NCI-H748 treated with DMSO at 0.1 percent for 48 hours (cell line): ENCODE measurements around the gene STRA8.
"Not testable (repeated sequence)": the region's sequence is repeated elsewhere in the genome, so short reads cannot be mapped to it uniquely, and the experiment has no call there.

Experiments
- DNase-seq: peaks from one replicate; lab custom pipeline; 2025; lab: John Stamatoyannopoulos, UW

STRA8 gene

DNA sequence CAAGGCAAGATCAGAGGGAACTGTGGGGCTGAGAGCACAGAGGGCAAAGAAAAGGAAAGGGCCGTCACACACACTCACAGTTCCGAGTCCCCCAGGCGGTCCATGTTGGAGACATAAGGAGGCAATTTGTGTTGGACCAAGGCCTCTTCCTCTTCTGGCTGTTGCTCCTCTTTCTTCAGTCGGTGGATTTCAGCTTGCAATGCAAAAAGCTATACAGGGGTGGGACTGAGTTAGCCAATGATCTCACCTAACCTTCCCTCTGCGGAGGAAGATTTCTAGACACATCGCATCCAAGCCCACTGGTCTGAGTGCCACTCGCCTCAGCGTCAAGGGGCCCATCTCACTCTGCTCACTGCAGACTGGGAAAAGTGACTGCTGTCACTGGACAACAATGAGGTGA, 27.8 kb upstream of the STRA8 start:
- no peak for DNase-seq

DNA sequence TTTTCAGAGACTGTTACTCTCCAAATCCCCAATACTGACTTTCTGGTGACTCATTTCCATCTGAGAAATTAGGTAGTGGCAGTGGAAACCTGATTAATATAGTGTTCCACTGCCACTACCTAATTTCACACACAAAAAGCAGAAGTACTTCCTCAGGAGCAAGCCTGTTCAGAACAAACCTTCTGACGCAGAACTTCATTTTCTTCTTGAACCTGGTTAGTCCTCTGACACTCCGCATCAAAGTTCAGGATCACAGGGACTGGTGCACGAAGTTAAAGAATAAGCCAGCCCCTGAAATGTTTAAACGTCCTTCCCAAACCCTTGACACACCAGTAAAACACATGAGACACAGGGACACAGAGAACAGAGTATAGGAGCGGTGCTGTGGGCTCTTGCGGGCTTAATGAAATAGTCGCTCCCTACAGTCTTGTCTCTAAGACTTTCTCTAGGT, 26.7 kb upstream of the STRA8 start:
- no peak for DNase-seq

DNA sequence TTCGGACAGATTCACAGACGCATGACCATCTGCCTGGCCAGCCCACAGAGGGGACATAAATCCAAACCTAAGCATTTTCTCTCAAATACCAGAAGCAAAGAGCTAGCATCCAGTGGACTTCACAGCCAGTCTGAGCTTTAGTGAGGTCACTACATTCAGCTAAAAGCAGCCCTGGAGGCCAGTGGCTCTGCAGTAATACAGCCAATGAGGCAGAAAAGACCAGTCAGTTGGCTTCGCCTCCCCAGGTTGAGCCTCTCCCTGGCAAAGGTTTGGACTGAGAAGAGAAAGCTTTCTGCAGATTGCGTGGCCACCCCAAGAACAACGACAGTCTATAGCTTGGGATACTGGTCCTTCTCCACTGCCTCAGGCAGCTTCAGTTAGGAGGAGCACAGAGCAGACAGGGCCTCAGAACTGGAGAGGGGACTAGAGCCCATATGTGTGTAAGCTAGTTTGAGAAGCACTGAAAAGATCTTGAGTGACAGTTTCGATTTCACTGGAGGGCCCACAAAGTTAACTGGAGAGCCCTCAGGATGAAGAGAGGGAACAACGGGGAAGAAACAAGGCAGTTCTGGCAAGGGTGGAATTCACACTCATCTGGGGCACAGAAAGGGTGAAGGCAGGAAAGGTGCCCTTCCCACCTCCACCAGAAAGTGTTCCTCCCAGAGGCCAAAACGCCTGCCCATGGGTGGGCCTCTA, 26.1 kb upstream of the STRA8 start:
- DNase-seq, result no peak

DNA sequence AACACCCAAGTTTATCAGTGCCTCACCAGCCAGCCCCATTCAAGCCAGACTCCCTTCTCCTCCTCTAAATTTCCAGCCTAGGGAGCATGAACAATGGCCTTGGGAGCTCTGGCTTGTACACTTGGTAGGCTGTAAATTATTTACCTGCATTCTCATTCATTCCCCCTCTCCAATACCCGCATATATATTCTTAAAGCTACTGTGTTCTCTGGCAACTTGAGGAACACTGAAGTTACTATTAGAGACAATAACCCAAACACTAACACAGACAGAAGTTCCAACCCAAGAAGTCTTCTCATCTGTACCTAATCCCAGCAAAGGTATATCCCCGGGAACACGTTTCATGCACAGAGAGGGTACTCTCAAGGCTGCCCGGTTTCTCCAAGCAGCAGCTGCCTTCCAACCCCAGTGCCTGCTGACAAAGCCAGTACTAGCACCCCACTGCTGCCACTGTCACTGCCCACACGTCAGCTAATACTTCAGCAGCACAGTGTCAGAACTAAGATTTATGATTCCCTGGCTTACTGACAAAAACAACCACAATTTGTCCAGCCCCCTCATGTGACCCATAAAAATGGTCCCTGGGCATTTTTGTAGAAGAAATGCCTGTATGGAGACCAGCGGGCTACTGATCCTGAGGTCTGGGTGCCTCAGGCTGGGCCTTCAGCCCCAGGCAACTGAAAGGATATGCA, 25.4 kb upstream of the STRA8 start:
- DNase-seq, result no peak

DNA sequence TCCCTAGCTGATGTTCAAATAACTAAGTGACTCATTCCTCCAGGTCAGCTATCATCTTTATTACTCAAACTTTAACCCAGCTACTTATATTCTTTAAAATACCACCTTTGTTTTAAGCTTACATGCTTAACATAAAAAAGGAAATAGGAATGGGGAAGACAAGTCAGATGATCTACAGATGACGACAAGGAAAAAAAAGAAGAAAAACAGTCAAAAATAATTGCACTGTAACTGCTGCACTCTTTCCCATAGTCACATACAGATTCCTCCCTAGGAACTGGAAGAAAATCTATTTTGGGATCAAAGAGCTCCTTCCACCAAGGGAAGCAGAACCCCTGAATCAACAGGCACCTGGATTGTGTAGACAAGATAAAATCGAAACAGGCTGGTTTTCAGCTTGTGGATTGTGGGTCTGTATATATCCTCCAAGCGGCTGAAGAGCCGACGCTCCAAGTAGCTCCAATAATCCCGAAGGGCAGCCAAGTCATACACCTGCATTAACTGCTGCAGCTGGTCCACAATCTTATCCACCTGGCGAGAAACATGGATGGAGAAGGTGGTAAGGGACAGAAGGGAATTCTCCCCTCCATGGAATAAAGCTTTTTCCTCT, 24.3 kb upstream of the STRA8 start:
- DNase-seq, result no peak

DNA sequence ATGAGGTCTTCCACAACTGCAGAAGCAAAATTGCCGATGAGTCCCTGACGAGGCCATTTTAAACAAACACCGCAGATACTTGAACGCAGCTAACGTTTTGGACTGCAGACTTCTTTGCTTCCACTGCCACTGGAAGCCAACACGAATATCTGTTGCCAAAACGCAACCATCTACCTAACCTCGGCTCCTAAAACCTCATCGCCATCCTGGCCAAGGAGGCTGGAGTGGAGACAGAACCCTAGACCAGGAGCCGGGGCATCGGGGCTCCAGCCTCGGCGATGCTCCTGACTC, 22.8 kb upstream of the STRA8 start:
- DNase-seq, result peak; percentile 11

DNA sequence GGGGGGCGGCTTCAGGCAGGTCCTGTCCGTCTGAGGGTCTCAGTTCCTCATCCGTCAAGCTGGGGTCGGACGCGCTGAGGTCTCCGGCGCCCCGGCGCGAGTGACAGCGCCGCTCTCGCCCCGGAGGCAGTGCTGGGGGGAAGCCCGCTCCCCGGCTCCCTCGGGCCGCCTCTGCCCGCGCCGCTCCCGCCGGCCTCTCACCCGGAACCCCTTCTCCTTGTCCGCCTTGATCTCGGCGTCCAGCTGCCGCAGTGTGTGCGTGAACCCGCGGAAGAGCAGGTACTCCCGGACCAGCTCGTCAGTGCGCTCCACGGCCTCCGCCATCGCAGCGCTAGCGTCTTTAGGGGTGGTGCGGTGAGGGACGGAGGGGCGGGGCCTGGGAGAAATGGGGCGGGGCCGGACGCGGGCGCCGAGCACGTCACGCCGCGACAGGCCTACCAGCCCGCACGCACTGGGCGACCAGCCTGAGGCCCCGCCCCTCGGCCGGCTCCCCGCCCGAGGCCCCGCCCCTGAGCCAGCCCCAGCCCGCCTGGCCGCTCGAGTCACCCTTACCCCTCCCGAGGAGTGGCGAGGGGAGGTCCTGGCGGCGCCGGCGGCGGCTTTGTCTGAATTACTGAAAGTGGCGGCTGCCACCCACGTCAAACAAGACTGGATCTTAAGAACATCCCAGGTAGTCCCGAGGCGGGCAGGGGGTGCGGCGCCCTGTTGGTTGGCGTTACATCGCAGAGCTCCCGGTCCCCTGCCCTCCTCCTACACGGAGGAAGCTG, 22.3 kb upstream of the STRA8 start, which contains the start of gene WDR91:
Gene WDR91 (minus strand): TSS at position 348 of the 767 bp plus-strand sequence. CDS start 24 bp downstream, at position 324.
- peak; percentile 64 for DNase-seq

DNA sequence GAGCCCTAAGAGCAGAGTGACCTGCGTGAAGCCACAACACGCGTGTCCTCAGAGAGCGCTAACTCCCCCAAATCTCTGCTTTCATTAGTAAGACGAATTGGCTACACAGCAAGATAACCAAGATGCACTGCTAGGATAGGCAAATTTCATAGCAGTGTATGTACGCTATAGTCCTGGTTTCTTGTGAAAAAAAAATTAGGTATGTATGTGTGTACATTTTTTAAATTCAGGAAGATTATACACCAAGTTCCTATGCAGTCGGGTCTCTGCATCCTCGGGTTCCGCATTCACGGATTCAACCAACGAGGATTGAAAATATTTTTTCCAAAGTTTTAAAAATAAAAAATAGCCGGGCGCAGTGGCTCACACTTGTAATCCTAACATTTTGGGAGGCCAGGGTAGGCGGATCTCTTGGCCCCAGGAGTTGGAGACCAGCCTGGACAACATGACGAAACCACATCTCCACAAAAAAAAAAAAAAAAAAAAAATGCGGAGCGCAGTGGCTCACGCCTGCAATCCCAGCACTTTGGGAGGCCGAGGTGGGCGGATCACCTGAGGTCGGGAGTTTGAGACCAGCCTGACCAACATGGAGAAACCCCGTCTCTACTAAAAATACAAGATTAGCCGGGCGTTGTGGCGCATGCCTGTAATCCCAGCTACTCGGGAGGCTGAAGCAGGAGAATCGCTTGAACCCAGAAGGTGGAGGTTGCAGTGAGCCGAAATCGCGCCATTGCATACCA, 21.5 kb upstream of the STRA8 start:
- DNase-seq, result not testable (repeated sequence)

DNA sequence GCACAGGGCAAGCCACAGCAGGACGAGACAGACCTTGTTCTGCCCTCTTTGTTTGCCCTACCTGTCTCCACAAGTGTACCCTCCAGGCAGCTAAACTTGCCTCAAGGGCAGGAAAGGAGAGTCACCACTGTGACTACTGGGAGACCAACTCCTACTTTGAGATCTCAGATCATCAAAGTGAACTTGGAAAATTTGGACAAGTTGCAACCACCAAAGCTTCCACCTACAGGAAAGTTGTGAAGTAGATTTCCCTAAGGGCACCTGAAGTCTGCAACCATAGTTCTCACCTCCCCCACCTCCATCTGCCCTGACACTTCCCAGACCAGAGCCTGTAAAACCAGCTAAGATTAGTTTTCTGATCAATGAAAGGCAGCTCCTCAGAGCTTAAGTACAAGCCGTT, 19.8 kb upstream of the STRA8 start:
- no peak for DNase-seq

DNA sequence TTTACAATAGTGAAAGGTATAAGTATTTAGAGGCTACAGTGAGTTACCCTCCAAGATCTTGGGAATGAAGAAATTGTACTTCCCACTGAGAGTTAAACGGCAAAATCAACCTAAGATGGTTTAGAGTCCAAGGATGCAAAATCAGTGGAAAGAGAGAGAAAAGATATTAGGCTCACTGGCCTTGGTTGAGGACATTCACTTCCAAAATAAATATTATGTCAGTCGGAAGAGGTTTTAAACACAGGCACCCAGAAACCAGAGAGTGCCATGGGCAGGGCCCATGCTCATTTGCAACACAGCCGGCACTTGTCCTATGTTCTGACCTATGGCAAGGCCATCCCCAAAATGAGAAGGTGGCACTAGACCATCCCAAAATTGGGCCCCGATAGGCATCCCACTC, 18.5 kb upstream of the STRA8 start:
- no peak for DNase-seq

DNA sequence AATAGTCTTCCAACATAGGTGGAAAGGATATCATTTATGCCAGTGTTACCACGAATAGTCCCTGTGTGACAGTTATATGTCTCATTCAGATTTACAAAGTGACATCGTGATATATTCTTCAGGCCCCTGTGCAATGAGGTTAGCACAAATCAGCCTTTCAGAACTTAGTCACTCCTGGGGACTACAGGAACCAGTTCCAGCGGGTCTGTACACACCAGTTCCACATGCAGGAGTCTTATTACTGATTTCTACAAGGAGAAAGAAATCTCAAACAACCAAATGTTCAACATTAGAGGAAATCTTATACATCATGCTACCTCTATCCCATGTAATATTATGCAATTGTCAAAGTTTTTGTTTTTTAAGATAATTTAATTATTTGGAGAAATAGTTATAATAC, 17.9 kb upstream of the STRA8 start:
- DNase-seq, result no peak

DNA sequence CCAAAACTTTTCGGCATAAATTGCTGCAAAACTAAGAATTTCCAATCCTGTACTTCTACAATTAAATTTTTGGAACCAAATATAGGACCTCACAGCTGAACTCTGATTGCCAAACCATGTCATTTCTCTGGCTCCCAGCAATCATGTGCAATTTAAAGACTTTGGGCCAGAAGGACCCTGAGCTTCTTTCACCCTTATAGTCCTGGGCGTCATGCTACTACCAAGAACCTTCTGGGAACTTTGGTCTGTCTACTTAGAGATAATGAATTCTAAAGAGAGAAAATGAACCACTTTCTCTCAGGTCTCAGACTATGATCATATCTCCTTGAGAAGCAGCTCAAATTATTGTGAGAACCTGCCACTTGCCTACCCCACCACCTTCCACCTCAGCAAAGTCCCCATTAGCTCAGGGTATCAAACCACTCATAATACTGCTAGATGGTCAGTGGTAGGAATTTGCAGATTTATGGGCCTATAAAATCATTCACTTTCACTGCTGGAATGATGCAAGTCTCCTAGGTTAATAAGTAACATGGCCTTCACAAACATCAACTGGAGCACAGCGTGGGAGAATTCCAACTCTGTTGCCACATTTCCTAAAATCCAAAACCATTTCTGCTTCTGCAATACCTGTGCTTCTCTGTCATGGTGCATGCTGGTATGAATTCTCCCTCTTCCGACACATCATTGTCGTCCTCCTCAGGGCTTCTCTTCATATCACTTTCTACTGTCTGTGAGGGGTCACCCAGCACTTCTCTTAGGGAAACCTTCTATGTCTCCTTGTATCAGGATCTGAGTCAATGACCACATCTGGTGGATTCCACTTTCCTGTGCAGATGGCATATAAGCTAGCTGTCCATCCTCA, 15.8 kb upstream of the STRA8 start:
- no peak for DNase-seq

DNA sequence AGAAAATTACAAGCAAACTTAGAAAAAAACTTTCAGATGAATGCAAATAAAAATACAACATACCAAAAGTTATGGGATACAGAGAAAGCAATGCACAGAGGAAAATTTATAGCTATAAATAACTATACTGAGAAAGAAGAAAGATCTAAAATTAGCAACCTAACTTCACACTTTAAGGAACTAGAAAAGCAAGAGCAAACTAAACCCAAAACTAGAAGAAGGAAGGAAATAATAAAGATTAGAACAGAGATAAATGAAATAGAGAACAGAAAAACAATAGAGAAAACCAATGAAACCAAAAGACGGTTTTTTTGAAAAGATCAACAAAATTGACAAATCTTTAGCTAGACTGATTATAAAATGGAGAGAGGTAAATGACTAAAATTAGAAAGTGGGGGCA, 9.6 kb upstream of the STRA8 start:
- DNase-seq, result no peak

DNA sequence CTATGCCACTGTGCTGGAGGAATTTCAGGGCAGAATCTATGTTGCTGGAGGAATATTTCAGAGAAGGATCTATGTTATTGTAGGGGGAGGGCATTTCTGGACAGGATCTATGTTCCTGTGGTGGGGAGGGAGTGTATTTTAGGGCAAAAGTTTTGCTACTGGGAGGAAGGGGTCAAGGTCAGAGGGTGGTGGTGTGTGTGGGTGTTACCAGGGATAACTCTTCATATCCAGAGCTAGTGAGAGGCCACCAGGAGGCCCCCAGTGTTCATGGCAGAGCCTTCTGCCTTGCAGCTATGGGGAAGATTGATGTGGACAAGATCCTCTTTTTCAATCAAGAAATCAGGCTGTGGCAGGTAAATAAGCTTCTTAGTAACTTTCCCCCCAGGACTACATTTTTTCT, 2.0 kb upstream of the STRA8 start:
- no peak for DNase-seq

DNA sequence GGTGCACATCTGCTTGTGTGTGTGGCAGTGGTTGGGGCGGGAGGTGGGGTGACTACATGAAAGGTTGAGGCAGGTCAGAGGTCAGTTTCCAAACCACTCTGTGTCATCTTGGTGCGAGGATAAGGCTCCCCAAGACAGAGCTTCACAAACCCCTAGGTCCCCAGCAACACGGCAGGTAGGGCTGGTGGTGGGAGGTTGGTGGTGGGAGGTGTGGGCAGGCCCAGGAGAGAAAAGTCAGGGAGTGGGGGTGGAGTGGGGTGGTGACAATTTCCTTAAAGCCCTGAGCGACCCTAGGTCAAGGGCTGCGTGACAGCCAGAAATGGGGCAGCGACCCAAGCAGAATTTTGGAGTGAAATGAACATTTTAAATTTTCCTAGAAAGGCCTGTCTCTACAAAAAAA, 1.6 kb upstream of the STRA8 start:
- DNase-seq, result no peak

DNA sequence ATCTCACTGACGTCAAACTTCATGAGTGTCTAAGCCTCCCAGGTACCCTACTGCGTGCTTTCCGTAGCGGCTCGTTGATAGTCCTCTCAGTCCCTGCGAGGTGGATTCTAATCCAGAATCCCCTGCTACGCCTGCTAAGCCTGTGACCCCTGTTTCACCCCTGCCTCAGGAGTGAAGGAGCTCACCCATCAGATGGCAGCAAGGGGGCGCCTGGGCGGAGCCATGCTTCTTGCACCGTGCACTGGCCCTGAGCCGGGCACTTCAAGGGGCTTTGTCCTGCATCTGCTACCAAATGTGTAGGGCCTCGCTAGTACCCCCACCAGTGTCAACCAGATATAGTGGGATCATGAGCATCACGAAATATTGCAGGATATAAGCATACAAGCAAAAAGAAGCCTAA, 918 bp upstream of the STRA8 start:
- DNase-seq, result no peak

DNA sequence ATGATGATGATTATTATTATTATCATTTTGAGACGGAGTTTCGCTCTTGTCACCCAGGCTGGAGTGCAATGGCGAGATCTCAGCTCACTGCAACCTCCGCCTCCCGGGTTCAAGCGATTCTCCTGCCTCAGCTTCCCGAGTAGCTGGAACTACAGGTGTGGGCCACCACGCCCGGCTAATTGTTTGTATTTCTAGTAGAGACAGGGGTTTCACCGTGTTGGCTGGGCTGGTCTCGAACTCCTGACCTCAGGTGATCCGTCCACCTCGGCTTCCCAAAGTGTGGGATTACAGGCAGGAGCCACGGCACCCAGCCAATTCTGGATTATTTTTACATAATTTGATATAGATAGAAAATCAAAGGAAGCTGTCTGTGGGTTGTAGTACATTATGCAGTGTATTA, 457 bp downstream of the STRA8 start:
- not testable (repeated sequence) for DNase-seq

DNA sequence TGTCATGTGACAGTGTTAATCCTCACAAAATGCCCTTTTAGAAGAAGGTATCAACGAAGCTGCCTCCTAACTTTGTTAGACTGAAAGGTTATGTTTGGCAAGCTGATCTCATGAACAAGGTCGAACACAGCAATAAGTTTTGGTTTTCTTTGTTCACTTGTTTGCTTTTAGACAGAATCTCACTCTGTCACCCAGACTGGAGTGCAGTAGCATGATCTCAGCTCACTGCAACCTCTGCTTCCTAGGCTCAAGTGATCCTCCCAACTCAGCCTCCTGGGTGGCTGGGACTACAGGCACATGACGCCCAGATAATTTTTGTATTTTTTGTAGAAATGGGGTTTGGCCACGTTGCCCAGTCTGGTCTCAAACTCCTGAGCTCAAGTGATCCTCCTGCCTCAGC, 1.1 kb downstream of the STRA8 start:
- no peak for DNase-seq

DNA sequence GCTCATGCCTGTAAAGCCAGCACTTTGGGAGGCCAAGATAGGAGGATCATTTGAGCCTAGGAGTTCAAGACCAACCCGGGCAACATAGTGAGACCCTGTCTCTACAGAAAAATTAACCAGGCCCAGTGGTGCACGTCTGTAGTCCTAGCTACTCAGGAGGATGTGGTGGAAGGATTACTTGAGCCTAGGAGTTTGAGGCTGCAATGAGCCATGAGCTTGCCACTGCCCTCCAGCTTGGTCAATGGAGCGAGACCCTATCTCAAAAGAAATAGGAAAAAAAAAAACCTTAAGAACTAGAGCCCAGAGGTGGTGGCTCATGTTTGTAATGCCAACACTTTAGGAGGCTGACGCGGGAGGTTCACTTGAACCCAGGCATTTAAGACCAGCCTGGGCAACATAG, 2.2 kb downstream of the STRA8 start:
- DNase-seq, result no peak

DNA sequence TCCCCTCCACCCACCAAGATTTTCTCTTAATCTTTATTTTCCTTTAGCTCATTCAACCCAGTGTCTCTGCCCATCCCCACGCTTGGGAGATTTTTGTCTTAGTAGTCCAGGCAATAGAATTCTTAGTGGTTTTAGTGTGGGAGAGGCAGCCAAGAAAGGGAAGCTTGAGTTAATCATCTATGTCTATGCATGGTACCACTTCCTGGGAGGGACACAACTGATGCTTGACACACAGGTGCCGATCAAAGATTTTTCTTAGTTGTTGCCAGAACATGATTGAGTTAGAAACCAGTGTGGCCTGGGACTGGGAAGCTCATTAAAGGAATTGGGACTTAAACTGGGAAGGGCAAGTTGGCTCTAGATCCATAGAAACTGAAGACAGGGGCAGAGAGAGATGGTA, 3.1 kb downstream of the STRA8 start:
- no peak for DNase-seq

DNA sequence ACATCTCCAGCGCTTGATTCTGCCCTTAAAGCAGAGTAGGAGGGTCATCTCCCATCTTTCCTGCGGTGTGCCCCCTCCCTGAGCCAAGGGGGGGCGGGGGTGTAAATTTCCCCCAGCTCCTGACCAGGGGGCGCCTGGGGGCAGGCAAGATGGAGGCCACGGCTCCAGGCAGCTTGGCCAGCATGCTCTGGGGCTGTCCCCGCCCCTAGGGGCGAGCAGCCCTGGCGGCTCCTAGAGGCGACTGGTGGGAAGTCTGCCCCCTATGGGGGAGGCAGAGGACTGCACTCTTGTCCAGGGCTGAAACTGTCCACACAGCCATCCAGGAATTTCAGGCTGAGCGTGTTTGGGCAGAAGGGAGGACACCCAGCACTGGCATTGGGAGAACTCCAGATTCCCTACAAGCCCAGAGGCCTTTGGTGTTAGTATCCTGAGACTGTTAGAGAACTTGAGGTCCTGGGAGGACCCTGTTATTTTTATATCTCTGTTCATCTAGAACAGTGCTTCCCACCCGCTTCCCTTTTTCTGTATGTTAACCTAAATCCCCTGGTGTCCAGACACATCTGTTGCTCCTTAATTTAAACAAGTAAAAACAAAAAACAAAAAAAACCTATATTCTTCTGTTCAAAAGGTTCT, 4.6 kb downstream of the STRA8 start:
- DNase-seq, result no peak
